Measurements from ENCODE around the gene KIF27.
"Not testable (repeated sequence)": the region's sequence is repeated elsewhere in the genome, so short reads cannot be mapped to it uniquely, and the experiment has no call there.

- not testable (repeated sequence) for TF ChIP-seq CTCF (IDR thresholded peaks at IDR 0.05; ENCODE audit: insufficient read depth, low read length, poor library complexity, severe bottlenecking); EZH2phosphoT487 (conservative IDR thresholded peaks at IDR 0.05; ENCODE audit: low read length)
These were observed 39.4 kb downstream of the KIF27 start for GRCh38 chr9:83881687-83882408.
